Vagina (tissue), 2 donors: ENCODE results near the gene RHEB.

ENCODE experiments used
- CTCF ChIP-seq, 3 experiments: fragments of 450-650 bp in 2 of 3; fragments of 200-600 bp in 1 of 3; sonication (generic) in 1 of 3; IDR thresholded peaks; one replicate each; pipeline ENCODE4 v1.5.1; 2017 to 2019; ENCODE audit warnings: antibody characterized with exemption in 3 of 3, mild to moderate bottlenecking in 2 of 3, moderate library complexity in 2 of 3
- POLR2A ChIP-seq, 2 donors: fragments of 450-650 bp; IDR thresholded peaks; one replicate each; pipeline ENCODE4 v1.6.1; 2017; ENCODE audit warnings: antibody characterized with exemption in 2 of 2, mild to moderate bottlenecking in 2 of 2, moderate library complexity in 2 of 2
- POLR2AphosphoS5 ChIP-seq, 2 donors: sonication (generic); formaldehyde crosslinking; IDR thresholded peaks; one replicate each; pipeline ENCODE4 v1.9.0; 2017; ENCODE audit warnings: antibody characterized with exemption in 2 of 2, mild to moderate bottlenecking in 2 of 2, low read depth in 1 of 2; ENCODE audit not compliant: insufficient read depth in 1 of 2

GRCh38 chr7:151484971-151485707 is 34.6 kb downstream of the RHEB start:
- TF ChIP-seq POLR2AphosphoS5 (IDR thresholded peaks at IDR 0.05; ENCODE audit: insufficient read depth in 1 of 2, low read depth in 1 of 2), result no peak
- TF ChIP-seq CTCF (IDR thresholded peaks at IDR 0.05), result no peak
- TF ChIP-seq POLR2A (IDR thresholded peaks at IDR 0.05), result no peak
